Activated CD8-positive, alpha-beta memory T cell treated with anti-CD3 and anti-CD28 coated beads for 24 hours (primary cell): Measurements from ENCODE around the gene CDH20.

Source experiments
- DNase-seq: peaks from one replicate; pipeline ENCODE4 v3.0.0-alpha.2; 2020

Gene CDH20

GRCh38 chr18:61582202-61582710 is 249.0 kb downstream of the CDH20 start:
- no peak for DNase-seq

DNA sequence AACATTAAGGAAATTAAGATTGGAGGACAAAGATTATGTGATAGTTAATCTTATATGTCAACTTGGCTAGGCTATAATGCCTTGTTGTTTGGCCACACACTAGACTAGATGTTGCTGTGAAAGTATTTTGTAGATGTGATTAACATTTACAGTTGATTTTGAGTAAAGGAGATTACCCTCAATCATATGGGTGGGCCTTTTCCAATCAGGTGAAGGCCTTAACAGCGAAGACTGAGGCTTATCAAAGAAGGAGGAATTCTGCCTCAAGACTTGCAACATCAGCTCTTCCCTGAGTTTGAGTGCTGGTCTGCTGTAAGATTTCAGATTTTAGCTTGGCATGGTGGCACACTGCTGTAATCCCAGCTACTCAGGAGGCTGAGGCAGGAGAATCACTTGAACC is 250.3 kb downstream of the CDH20 start:
- DNase-seq, result no peak

DNA sequence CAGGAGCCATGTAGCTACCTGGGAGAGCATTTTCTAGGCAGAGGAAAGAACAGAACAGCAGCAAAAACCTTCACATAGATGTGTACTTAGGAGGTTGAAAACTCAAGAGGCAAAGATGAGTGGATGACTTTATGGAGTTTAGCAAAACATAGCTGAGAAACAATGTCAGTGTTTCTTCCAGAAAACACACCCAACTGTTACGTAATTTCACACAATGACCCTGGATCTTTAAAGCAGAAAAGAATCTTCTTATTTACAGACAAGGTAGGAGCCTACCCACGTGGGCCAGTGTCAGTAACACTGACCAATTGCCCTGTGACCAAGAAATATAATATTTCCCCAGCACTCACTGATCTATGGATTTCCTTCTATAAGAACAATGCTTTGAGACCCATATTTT is 254.6 kb downstream of the CDH20 start:
- DNase-seq, result no peak

DNA sequence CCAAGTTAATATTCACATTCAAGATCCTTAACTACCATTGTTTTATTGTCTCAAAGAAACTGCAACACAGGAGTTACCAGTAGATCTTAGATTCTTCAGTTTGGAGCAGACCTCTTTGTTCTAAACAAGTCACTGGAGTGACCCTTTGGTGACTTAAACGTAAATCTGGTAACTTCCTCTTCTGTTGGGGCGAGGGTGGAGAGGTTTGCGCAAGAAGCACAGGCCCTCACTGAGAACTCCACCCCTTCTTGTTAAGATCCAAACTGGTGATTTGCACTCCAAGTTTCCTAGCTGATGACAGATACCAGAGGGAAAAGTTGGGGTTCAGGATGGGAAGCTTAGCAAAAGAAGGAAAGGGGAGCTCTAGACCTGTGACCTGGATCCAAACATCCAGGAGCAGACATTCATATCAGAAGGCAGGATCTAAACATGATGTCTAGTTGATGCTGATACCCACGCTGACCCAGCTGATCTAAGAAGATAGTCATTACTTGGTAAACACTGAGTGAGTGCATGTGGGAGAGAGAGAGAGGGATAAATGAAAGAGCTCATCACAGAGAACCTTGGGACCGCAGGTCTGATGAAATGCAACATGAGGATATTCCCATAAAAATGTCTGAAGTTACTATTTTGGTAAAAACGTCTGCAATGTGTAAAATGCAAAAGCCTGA is 256.0 kb downstream of the CDH20 start:
- DNase-seq, result no peak

GRCh38 chr18:61589724-61590065 is 256.5 kb downstream of the CDH20 start:
- no peak for DNase-seq

GRCh38 chr18:61591253-61591652 is 258.0 kb downstream of the CDH20 start:
- DNase-seq, result no peak

GRCh38 chr18:61595615-61596251 is 262.5 kb downstream of the CDH20 start:
- no peak for DNase-seq

DNA sequence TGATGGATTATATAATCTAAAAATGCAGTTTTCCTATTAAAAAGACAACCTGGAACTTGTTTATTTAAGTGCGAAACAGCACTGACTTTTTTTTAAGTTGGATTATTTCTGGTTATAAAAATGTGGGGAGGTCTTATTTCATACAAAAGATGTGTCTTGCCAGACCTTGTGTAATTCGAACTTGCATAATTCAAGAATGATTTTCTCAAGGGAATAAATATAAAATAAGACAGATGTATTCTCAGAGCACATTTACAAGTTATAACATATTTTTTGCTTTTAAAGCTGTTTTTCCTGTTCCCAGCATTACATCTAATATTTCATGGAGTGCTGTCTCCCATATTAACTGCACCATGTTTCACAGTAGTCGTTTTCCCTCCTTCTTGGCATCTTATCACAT is 263.1 kb downstream of the CDH20 start:
- no peak for DNase-seq

- no peak for DNase-seq
Observed at GRCh38 chr18:61597316-61597715, 264.1 kb downstream of the CDH20 start.

DNA sequence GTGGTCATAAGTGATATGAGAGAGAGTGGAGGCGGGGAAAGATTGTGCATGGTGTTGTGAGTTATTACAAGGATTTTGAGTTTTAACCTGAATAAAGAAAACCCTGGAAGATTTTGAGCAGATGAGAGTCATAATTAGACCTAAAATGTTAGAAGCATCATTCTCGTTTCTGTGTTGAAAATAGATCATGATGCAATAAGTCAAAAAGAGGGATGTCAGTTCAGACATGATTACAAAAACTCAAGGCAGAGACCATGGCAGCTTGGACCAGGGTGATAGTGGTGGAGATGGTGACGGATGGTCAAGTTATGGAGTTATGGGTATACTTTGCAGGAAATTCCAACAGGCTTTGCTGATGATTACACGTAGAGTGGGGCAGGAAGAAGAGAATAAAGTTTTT is 267.2 kb downstream of the CDH20 start:
- DNase-seq, result no peak

- DNase-seq, result no peak
Observed at GRCh38 chr18:61602836-61603235, 269.6 kb downstream of the CDH20 start.
